ENCODE measurements around the gene SATB2.

GRCh38 chr2:199458009-199458805 is 468 bp upstream of the SATB2 start:
- TF ChIP-seq POLR2A (IDR thresholded peaks at IDR 0.05) (no peak), CTCF (IDR thresholded peaks at IDR 0.05) (peak in 1 of 4 experiments; percentile 19), POLR2AphosphoS5 (IDR thresholded peaks at IDR 0.05) (no peak)

Measured in prostate gland (tissue), 2 donors.